Suprapubic skin (tissue), 4 donors: ENCODE results near the gene OMP. TPM values are rescaled to one million over a fixed set of nuclear protein-coding genes. Genes with fewer than 3 reads are reported as not detected.

Experiments
- DNase-seq, 2 donors: peaks; one replicate each; pipeline ENCODE4 v3.0.0-alpha.2; 2019; ENCODE audit warnings: low spot score in 2 of 2
- H3K27ac ChIP-seq: fragments of 200-600 bp; sonication (generic); one replicate; pipeline ENCODE4 v1.5.1; 2019
- H3K27me3 ChIP-seq: fragments of 200-600 bp; sonication (generic); one replicate; pipeline ENCODE4 v1.5.1; 2019
- H3K36me3 ChIP-seq: fragments of 200-600 bp; sonication (generic); one replicate; pipeline ENCODE4 v1.5.1; 2019
- H3K4me1 ChIP-seq: fragments of 200-600 bp; sonication (generic); one replicate; pipeline ENCODE4 v1.5.1; 2019
- H3K4me3 ChIP-seq: fragments of 200-600 bp; sonication (generic); one replicate; pipeline ENCODE4 v1.5.1; 2019; ENCODE audit warnings: mild to moderate bottlenecking
- H3K9me3 ChIP-seq: fragments of 200-600 bp; sonication (generic); one replicate; pipeline ENCODE4 v1.5.1; 2019
- EP300 ChIP-seq: sonication (generic); formaldehyde crosslinking; IDR thresholded peaks from one replicate; pipeline ENCODE4 v1.6.1; 2017; ENCODE audit warnings: antibody characterized with exemption
- POLR2A ChIP-seq, 2 donors: fragments of 450-650 bp; IDR thresholded peaks; one replicate each; pipeline ENCODE4 v1.6.1; 2017; ENCODE audit warnings: antibody characterized with exemption in 2 of 2, mild to moderate bottlenecking in 2 of 2, moderate library complexity in 2 of 2
- POLR2AphosphoS5 ChIP-seq, 3 donors: sonication (generic); formaldehyde crosslinking; IDR thresholded peaks; one replicate each; pipeline ENCODE4 v1.6.1; 2017; ENCODE audit warnings: antibody characterized with exemption in 3 of 3
- WGBS: methylation state at CpG from one replicate; pipeline ENCODE4 v1.1.5; 2018; 5-methylcytosine and 5-hydroxymethylcytosine counted together
- total RNA-seq, 4 donors: library from RNA; depleted of rRNA; stranded (reverse); fragments of >200 nt; gene quantifications; one replicate each; pipeline ENCODE4 v1.1.0, GENCODE V29; 2016
- TF ChIP-seq, protein P1 (sequence below), 2 donors: fragments of 200-600 bp in 1 of 2; fragments of 450-650 bp in 1 of 2; sonication (generic) in 1 of 2; IDR thresholded peaks; one replicate each; pipeline ENCODE4 v1.5.1; 2016 to 2019; ENCODE audit warnings: antibody characterized with exemption in 2 of 2, mild to moderate bottlenecking in 1 of 2, moderate library complexity in 1 of 2

Gene OMP
- total RNA-seq, 4 donors from 2014 or later: 9.6 TPM; not detected in 3

GRCh38 chr11:77121876-77122575 lies 19.4 kb downstream of the OMP start:
- peaks cover 4% of the 10 kb centered on the region for H3K4me1 ChIP-seq
- no peak overlapping the region for H3K27ac ChIP-seq
- 95% methylated on average over 7 of the region's 8 CpGs for WGBS
- no peaks in the 10 kb centered on the region for H3K9me3 ChIP-seq
- TF ChIP-seq POLR2A (IDR thresholded peaks at IDR 0.05) (no peak), EP300 (no peak), POLR2AphosphoS5 (IDR thresholded peaks at IDR 0.05) (no peak)
- TF ChIP-seq, protein P1, sequence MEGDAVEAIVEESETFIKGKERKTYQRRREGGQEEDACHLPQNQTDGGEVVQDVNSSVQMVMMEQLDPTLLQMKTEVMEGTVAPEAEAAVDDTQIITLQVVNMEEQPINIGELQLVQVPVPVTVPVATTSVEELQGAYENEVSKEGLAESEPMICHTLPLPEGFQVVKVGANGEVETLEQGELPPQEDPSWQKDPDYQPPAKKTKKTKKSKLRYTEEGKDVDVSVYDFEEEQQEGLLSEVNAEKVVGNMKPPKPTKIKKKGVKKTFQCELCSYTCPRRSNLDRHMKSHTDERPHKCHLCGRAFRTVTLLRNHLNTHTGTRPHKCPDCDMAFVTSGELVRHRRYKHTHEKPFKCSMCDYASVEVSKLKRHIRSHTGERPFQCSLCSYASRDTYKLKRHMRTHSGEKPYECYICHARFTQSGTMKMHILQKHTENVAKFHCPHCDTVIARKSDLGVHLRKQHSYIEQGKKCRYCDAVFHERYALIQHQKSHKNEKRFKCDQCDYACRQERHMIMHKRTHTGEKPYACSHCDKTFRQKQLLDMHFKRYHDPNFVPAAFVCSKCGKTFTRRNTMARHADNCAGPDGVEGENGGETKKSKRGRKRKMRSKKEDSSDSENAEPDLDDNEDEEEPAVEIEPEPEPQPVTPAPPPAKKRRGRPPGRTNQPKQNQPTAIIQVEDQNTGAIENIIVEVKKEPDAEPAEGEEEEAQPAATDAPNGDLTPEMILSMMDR (IDR thresholded peaks at IDR 0.05): no peak
- H3K36me3 ChIP-seq: peaks cover 34% of the 10 kb centered on the region
- H3K27me3 ChIP-seq: no peaks in the 10 kb centered on the region
- DNase-seq: no peak
- H3K4me3 ChIP-seq: no peak overlapping the region

GRCh38 chr11:77122576-77123212 lies 20.1 kb downstream of the OMP start:
- WGBS: 82% methylated on average over 5 of the region's 7 CpGs
- TF ChIP-seq, protein P1 (IDR thresholded peaks at IDR 0.05): no peak
- no peak for TF ChIP-seq EP300
- TF ChIP-seq POLR2A (IDR thresholded peaks at IDR 0.05): no peak
- no peak for TF ChIP-seq POLR2AphosphoS5 (IDR thresholded peaks at IDR 0.05)
- no peak overlapping the region for H3K27ac ChIP-seq
- H3K9me3 ChIP-seq: no peaks in the 10 kb centered on the region
- peaks cover 11% of the 10 kb centered on the region for H3K4me1 ChIP-seq
- no peak for DNase-seq
- H3K27me3 ChIP-seq: no peaks in the 10 kb centered on the region
- H3K4me3 ChIP-seq: no peak overlapping the region
- peaks cover 34% of the 10 kb centered on the region for H3K36me3 ChIP-seq

GRCh38 chr11:77123591-77123990 lies 21.0 kb downstream of the OMP start:
- Histone ChIP-seq H3K4me1 (peaks cover 19% of the 10 kb centered on the region), H3K27me3 (no peaks in the 10 kb centered on the region), H3K9me3 (no peaks in the 10 kb centered on the region), H3K4me3 (no peak overlapping the region), H3K36me3 (peaks cover 28% of the 10 kb centered on the region), H3K27ac (no peak overlapping the region)
- DNase-seq: no peak
- 69% methylated on average over 3 of the region's 8 CpGs for WGBS
- no peak for TF ChIP-seq EP300
- no peak for TF ChIP-seq POLR2A (IDR thresholded peaks at IDR 0.05)
- TF ChIP-seq POLR2AphosphoS5 (IDR thresholded peaks at IDR 0.05): no peak

DNA sequence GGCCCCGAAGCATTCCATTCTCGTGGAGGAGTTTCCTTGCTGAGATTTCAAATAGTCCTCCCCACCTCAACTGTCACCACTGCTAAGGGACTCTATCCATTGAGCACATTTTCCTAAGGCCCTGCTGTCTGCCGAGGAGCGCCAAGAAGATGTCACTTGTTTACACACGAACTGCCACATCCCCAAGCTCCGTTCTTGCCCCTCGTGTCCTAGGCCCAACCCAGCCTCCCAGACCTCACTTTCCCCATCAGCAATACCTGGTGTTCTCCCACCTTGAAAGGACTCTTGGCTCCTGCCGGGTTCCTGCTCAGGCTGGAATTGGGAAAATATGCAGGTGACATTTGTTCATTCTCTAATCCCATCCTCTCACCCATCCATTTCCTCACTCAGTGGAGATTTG lies 21.4 kb downstream of the OMP start:
- DNase-seq: no peak
- Histone ChIP-seq H3K27ac (no peak overlapping the region), H3K4me1 (peaks cover 19% of the 10 kb centered on the region), H3K9me3 (no peaks in the 10 kb centered on the region), H3K36me3 (peaks cover 24% of the 10 kb centered on the region), H3K4me3 (no peak overlapping the region), H3K27me3 (no peaks in the 10 kb centered on the region)
- no peak for TF ChIP-seq POLR2A (IDR thresholded peaks at IDR 0.05)
- TF ChIP-seq EP300: no peak
- no peak for TF ChIP-seq POLR2AphosphoS5 (IDR thresholded peaks at IDR 0.05)
- TF ChIP-seq, protein P1 (IDR thresholded peaks at IDR 0.05): no peak
- 84% methylated on average over 8 of the region's 8 CpGs for WGBS

DNA sequence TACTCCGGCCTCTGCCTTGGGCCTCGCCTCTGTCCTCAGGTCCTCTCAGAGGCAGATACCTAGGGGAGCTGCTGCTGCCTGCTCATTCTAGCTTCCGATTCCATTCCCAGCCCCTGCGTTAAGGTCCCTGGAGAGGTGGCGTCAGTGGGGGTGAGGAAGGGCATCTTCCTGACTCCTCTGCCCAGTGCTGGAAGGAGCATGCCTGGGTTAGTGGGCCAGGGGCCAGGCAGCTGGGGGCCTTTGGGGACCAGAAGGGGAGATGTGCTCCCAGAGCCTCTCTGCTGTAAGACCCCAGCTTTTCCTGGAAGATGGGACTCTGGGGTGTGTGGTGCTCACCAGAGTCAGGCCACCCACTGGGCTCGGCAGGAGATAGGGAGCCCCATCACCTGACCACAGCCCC lies 21.8 kb downstream of the OMP start:
- no peak for TF ChIP-seq POLR2A (IDR thresholded peaks at IDR 0.05)
- TF ChIP-seq, protein P1 (IDR thresholded peaks at IDR 0.05): no peak
- Histone ChIP-seq H3K4me1 (peaks cover 19% of the 10 kb centered on the region), H3K4me3 (no peak overlapping the region), H3K9me3 (no peaks in the 10 kb centered on the region), H3K36me3 (peaks cover 19% of the 10 kb centered on the region), H3K27ac (no peak overlapping the region), H3K27me3 (no peaks in the 10 kb centered on the region)
- DNase-seq: no peak
- 87% methylated on average over 6 of the region's 6 CpGs for WGBS
